OCI-LY3 (cell line): ENCODE results near the gene UTP3.

Experiments used
- CTCF ChIP-seq: fragments of 200-600, 300-600 bp; sonication (generic); IDR thresholded peaks from 2 replicates; pipeline ENCODE4 v1.5.1; 2014; ENCODE audit warnings: antibody characterized with exemption, low read length, low read depth
- EZH2phosphoT487 ChIP-seq: fragments of 200-600 bp; shearing (Covaris generic); IDR thresholded peaks from 2 replicates; pipeline ENCODE4 v1.6.1; 2018; ENCODE audit warnings: antibody characterized with exemption, mixed run types, low read depth

- TF ChIP-seq CTCF, result no peak
- TF ChIP-seq EZH2phosphoT487, result no peak
Measured at GRCh38 chr4:70739496-70740337, 51.4 kb downstream of the UTP3 start.
